Left renal cortex interstitium (tissue), 4 donors: ENCODE results near the gene CCDC3. TPM values are rescaled to one million over a fixed set of nuclear protein-coding genes. Genes with fewer than 3 reads are reported as not detected.
A peak's percentile ranks its signal among the peaks of the same experiment; 100 is the strongest.

ENCODE experiments used
- DNase-seq, 4 donors: peaks; one replicate each; pipeline ENCODE4 v3.0.0-alpha.2; 2013; ENCODE audit warnings: low read depth in 4 of 4, low spot score in 2 of 4, missing footprints in 1 of 4
- polyA plus RNA-seq, 4 donors: library from polyadenylated mRNA; unstranded; fragments of 120-200 nt; gene quantifications; one replicate each; pipeline ENCODE4 v1.2.1, GENCODE V29; 2013; ENCODE audit not compliant: insufficient read length in 4 of 4

The CCDC3 gene
- polyA plus RNA-seq, 4 donors: 10.7 to 15.0 (median 12.2) TPM

GRCh38 chr10:12965571-12965970 is 35.9 kb downstream of the CCDC3 start:
- DNase-seq: no peak

DNA sequence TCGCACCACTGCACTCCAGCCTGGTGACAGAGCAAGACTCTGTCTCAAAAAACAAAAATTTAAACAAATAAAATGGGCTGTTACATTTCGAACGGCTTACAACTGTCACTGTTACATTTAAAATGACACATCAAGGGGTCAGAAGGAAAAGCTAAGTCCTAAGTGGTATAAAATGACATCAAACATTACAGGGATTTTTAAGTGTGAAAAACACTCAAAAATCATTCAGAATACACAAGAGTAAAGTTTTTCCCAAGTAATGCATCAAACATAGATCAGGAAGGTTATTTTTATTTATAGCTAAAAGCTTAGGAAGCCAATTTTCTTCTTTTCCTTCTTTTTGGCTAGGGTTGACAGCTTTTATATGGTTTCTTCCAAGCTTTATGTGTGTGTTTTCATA is 39.0 kb downstream of the CCDC3 start:
- no peak for DNase-seq

GRCh38 chr10:12961416-12962205 is 39.9 kb downstream of the CCDC3 start:
- DNase-seq: no peak

- DNase-seq: no peak
Measured at GRCh38 chr10:12960941-12961340, 40.6 kb downstream of the CCDC3 start.

DNA sequence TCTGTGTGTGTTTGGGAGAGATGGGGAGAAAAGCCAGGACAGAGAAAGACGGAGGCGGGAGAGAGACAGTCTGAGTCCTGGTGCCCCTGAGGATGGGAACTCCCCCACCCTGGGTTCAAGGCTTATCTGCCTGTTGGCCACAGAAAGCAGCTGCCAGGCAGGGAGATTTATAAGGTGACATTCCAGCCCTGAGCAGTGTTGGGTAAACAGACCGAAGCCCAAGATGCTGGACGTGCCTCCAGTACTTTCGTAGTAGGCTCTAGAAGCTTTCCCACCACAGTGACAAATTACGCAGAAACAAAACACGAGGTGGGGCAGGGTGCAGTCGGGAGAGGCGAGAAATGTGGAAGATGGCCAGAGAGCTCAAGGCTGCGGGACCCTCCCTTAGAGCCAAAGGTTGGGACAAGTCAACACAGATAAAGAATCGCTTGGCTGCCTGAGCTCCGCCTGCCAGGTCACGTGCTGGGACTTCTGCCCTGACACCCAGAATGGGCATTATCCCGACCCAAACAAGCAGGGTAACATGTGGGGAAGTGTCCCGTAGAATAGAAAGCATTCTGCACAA is 41.1 kb downstream of the CCDC3 start:
- peak in 2 of 4 donors; percentile 60 to 67 for DNase-seq

DNA sequence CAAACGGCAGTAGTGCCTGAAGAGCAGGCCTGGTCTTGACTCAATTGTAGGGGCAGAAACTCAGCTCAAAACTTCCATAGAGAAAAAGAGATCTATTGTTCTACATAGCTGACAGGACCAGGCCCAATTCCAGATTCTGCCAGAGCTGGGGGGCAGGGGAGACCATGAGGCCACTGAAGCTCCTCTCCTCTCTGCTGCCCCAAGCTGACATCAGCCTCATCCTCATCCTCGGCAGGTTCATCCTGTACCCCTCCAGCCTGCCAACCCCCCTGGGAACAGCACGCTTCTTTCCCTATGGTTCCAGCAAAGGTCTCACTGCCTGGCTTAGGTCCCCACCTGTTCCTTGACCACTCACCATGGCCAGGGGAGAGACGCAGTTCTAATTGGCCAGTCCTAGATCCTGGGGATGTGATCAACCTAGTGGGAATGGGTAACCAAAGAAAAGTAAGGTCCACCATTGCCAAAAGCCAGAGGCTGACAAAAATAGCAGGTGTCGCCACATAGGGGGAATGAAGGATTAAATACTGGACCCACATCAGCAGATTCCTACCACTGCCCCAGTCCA is 42.9 kb downstream of the CCDC3 start:
- DNase-seq: no peak

DNA sequence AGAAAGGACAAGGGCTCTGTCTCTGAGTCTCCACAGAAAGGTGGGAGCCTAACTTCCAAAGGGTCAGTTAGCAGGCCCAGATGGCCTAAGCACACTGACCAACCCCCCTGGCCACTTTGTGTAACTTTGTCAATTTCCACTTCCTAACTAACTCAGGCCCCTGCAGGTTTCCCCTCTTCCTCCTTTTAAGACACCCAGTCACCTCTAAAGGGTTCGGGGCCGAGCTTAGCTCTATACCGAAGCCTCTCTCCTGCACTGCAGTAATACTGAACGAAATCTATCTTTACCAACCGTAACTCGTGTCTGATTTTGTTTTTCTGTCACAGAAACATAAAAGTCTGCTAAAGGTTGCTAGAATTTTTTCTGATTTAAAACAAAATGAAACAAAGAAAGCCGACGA is 44.4 kb downstream of the CCDC3 start:
- no peak for DNase-seq

- DNase-seq: no peak
Measured at GRCh38 chr10:12954866-12955265, 46.6 kb downstream of the CCDC3 start.

- DNase-seq: no peak
Measured at GRCh38 chr10:12950583-12951128, 50.9 kb downstream of the CCDC3 start.

DNA sequence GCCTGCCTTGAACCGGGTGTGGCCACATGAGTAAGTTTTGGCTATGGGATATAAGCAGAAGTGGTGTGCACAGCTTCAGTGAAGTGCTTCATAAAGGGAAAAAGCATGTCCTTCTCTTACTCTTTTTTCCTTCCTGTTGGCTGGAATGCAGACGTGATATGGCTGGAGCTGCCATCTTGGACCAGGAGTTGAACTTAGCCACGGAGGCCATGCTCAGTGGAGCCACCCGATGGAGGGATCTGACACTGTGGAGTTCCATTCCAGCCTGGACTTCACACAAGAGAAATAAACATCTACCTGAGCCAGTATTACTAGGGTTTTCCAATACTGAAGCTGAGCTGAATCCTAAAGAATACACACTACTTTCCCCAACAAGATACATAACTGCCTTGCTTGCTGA is 52.3 kb downstream of the CCDC3 start:
- no peak for DNase-seq

- DNase-seq: no peak
Measured at GRCh38 chr10:12947741-12948140, 53.8 kb downstream of the CCDC3 start.

- no peak for DNase-seq
Measured at GRCh38 chr10:12946372-12946771, 55.1 kb downstream of the CCDC3 start.

DNA sequence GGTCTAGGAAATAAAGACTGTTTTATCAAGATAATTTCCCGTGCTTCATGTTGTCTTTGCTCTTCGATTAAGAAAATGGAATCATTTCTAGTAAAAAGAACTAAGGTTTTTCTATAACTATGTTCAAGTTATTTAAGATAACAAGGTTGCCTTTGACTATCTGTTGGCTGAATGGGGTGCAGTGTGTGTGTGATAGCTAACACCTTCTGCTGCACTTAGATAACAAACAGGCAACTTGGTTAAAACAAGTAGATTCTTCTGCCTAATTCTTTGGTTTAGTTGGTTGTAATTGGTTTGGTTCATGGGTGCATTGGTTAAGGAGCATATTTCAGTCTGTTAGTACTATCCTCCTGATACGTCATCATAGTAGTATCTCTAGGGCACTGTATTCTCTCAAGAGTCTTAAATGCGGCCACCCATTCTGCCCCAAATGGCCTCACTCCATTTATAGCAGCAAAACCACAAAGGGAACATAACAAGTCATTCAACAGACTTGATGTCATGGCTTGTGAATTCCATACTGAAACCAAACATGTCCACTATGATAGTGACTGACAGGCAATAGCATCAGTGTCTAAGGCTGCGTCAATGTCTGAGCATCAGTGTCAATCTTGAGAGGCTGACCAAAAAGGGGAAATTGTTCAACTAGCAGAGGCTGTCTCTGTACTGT is 55.7 kb downstream of the CCDC3 start:
- DNase-seq: no peak

DNA sequence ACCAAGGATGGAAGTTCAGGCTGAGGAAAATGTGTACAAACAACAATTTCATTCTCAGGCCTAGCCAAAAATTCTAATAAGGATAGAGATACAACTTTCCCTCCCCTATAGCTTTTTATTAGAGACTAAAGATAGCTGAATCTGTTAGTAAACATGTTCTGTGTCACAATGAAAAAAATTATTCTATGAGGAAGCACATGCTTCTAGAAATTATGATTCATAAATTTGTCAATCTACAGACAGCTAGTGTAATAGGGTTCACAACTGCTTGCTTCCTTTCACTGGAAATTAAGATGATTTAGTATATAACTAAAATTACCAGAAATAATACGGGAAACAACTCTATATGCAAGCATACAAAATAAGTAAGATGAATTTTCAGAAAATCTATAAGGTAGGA is 56.6 kb downstream of the CCDC3 start:
- no peak for DNase-seq

DNA sequence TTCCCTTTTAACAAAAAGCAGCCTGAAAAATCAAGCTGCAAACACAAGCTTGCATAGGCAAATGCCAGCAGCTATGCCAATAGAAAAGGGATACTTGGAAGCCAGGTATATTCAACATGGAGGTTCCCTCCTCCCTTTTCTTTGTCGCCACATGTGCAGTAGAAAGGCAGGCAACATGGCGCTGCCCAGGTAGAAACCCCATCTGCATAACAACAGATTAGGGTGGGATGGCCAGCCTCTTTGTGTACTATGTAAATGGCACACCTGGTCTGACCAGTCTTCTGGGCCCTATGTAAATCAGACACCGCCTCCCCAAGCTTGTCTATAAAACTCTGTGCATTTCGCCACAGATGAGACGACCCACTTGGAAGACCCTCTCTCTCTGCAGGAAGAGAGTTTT is 58.1 kb downstream of the CCDC3 start:
- no peak for DNase-seq

DNA sequence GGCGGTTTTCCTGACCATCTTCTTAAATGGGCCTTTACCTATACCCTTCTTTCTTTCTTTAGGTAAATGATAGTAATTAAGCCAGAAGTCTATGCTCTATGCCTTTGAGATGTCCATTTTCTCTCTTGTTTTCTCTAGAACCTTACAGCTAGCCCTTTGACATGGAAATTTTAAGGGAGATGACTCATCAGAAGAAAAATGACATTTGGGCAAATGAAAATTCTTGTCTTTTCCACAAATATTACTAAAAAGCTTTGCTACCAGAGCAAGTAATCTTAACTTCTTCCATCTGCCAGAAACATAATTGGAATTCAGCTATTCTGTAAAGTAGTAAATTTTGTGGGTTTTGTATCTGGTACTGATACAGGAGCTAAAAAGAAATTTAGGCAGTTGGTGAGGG is 59.5 kb downstream of the CCDC3 start:
- no peak for DNase-seq

DNA sequence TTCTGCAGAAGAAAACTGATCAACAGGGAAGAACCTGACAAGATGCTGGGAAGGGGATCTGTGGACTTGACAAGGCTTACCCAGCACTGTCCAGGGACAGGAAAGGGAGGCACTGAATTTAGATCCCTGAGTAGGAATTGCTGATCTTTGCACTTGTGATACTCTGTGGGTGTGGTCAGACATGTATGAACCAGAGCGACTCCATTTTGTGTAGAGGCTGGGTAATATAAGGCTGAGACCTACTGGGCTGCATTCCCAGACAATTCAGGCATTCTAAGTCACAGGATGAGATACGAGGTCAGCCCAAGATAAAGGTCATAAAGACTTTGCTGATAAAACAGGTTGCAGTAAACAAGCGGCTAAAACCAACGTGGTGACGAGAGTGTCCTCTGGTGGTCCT is 60.7 kb downstream of the CCDC3 start:
- DNase-seq: no peak

GRCh38 chr10:12938271-12938670 is 63.2 kb downstream of the CCDC3 start:
- no peak for DNase-seq

GRCh38 chr10:12937527-12937926 is 64.0 kb downstream of the CCDC3 start:
- no peak for DNase-seq

DNA sequence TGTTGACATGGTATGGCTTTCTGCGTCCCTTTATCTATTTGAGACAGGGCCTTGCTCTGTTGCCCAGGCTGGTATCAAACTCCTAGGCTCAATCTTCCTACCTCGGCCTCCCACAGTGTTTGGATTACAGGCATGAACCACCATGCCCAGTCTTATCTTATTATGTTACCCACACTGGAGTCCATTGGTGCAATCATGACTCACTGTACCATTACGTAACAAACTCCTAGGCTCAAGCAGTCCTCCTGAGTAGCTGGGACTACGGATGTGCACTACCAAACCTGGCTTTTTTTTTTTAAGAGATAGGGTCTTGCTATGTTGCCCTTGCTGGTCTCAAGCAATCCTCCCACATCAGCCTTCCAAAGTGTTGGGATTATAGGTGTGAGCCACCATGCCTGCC is 66.7 kb downstream of the CCDC3 start:
- DNase-seq: no peak

- no peak for DNase-seq
Measured at GRCh38 chr10:12929381-12929780, 72.1 kb downstream of the CCDC3 start.
